NCI-H2081 (cell line): ENCODE measurements around the gene PPDPF.
"Not testable (repeated sequence)": the region's sequence is repeated elsewhere in the genome, so short reads cannot be mapped to it uniquely, and the experiment has no call there.

Experiments used
- DNase-seq, 2 experiments: peaks; one replicate each; lab custom pipeline; 2025; lab: John Stamatoyannopoulos, UW

Gene PPDPF

GRCh38 chr20:63565021-63565698 is 44.6 kb downstream of the PPDPF start:
- no peak for DNase-seq

- DNase-seq: no peak
Observed at GRCh38 chr20:63565699-63566335, 45.3 kb downstream of the PPDPF start.

- DNase-seq: no peak
Observed at GRCh38 chr20:63566395-63567135, 46.0 kb downstream of the PPDPF start.

GRCh38 chr20:63567136-63567385 is 46.5 kb downstream of the PPDPF start:
- DNase-seq: no peak

- DNase-seq: no peak
Observed at GRCh38 chr20:63567386-63568169, 47.0 kb downstream of the PPDPF start.

GRCh38 chr20:63568170-63568981 is 47.8 kb downstream of the PPDPF start:
- no peak for DNase-seq

GRCh38 chr20:63568986-63569949 is 48.7 kb downstream of the PPDPF start:
- no peak for DNase-seq

- DNase-seq: no peak
Observed at GRCh38 chr20:63570281-63571086, 49.9 kb downstream of the PPDPF start.

GRCh38 chr20:63571087-63571478 is 50.5 kb downstream of the PPDPF start:
- not testable (repeated sequence) for DNase-seq
